H1 (cell line): ENCODE results near the gene CLVS2.

Source experiments
- CTBP2 ChIP-seq: IDR thresholded peaks from 2 replicates; pipeline ENCODE4 v1.7.0; 2011; ENCODE audit warnings: borderline replicate concordance, mild to moderate bottlenecking, moderate library complexity, mixed read lengths, low read length; ENCODE audit not compliant: insufficient read depth, insufficient read length
- CTCF ChIP-seq, 3 experiments: IDR thresholded peaks; 1 replicate in 2 of 3; 2 replicates in 1 of 3; pipeline versions ENCODE4 v1.5.1 to v1.6.1; 2011; ENCODE audit warnings: low read length in 3 of 3, mild to moderate bottlenecking in 3 of 3, inconsistent platforms in 2 of 3, low read depth in 1 of 3, moderate library complexity in 1 of 3; ENCODE audit not compliant: insufficient read depth in 1 of 3; ENCODE audit errors: control extremely low read depth in 1 of 3
- KDM1A ChIP-seq: fragments of 200-600, 300-600 bp; sonication (generic); IDR thresholded peaks from 2 replicates; pipeline ENCODE4 v1.7.1; 2016; ENCODE audit warnings: mild to moderate bottlenecking, low read length, borderline replicate concordance
- POLR2A ChIP-seq, 2 experiments: IDR thresholded peaks; 1 replicate in 1 of 2; 2 replicates in 1 of 2; pipeline ENCODE4 v1.6.1; 2011; ENCODE audit warnings: low read depth in 2 of 2, low read length in 2 of 2, mild to moderate bottlenecking in 2 of 2; ENCODE audit errors: control extremely low read depth in 1 of 2
- RBBP5 ChIP-seq: IDR thresholded peaks from 2 replicates; pipeline ENCODE4 v1.7.1; 2012; ENCODE audit warnings: low read depth, mild to moderate bottlenecking, inconsistent platforms, low read length, moderate library complexity, borderline replicate concordance
- TAF1 ChIP-seq: IDR thresholded peaks from 2 replicates; pipeline ENCODE4 v1.6.1; 2011; ENCODE audit warnings: mild to moderate bottlenecking, low read depth, low read length
- TEAD4 ChIP-seq: IDR thresholded peaks from 2 replicates; pipeline ENCODE4 v1.6.1; 2012; ENCODE audit warnings: low read depth, low read length, inconsistent platforms, mixed read lengths
- USF2 ChIP-seq: IDR thresholded peaks from 2 replicates; pipeline ENCODE4 v1.6.1; 2011; ENCODE audit warnings: low read length, improper control_type of control experiment

GRCh38 chr6:123117145-123117908 lies 121.3 kb downstream of the CLVS2 start:
- TF ChIP-seq CTCF (IDR thresholded peaks at IDR 0.05; ENCODE audit: control extremely low read depth in 1 of 3, insufficient read depth in 1 of 3, low read depth in 1 of 3, low read length in 3 of 3) (no peak), TAF1 (no peak), POLR2A (IDR thresholded peaks at IDR 0.05; ENCODE audit: control extremely low read depth in 1 of 2, low read depth in 2 of 2, low read length in 2 of 2) (no peak), USF2 (no peak), RBBP5 (no peak), CTBP2 (no peak), TEAD4 (no peak), KDM1A (no peak)
